Measurements from ENCODE around the gene RTBDN.
A peak's percentile ranks its signal among the peaks of the same experiment; 100 is the strongest.

The RTBDN gene

DNA sequence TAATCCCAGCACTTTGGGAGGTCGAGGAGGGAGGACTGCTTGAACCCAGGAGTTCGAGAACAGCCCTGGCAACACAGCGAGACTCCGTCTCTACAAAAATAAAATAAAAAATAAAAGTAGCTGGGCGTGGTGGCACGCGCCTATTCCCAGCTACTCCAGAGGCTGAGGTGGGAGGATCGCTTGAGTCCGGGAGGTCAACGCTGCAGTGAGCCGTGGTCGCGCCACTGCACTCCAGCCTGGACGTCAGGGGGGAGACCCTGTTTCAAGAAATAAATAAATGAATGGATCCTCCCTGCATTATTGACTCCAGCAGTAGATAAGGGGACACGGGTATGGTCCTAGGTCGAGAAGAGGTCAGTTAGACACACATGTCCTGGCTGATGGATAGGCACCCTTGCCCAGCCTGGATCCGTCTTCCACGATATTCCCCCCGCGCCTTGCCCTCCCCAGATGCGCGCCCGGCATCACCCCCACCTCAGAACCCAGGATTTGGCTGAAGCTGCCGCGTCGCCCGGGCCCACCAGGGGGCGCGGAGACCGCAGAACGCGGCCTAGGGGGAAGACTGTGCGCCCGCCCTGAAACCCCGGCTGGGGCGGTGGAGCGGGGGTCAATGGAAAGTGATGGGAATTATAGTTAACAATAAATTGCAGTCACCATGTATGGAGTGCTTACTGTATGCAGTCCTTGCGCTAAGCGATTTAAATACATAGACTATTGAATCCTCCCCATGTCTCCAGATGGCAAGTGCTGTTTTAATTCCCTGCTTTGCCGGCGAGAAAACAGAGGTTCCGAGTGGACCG, 57.0 kb downstream of the RTBDN start:
- peak; percentile 85 for DNase-seq

All from CD4-positive, alpha-beta T cell treated with Interleukin-21 for 1 hour (primary cell).